ENCODE data around the gene CLPX. TPM values are rescaled to one million over a fixed set of nuclear protein-coding genes. Genes with fewer than 3 reads are reported as not detected.
"Not testable (repeated sequence)": the region's sequence is repeated elsewhere in the genome, so short reads cannot be mapped to it uniquely, and the experiment has no call there.

The CLPX gene
- total RNA-seq, 1 donor from 2014 or later, result 31.7 TPM

DNA sequence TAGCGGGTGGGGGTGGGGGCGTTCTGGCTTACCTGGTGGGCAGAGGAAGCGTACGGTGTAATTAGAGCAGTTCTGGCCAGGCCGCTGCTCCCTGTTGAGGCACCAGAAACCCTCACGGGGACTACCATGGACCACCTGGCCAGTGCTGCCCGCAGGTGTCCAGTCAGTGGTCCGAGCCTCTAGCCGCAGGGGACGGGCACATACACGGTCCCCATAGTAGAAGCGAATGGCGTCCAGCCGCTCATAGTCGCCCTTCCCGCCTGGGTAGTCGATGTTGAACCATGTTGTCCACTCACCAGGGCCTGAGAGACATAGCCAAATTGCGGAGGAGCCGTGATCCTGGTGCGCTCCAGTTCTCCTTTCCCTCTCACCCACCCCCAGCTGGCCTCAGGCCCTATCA lies 21.6 kb upstream of the CLPX start:
- no peak for DNase-seq (ENCODE audit: low read depth in 2 of 2)

DNA sequence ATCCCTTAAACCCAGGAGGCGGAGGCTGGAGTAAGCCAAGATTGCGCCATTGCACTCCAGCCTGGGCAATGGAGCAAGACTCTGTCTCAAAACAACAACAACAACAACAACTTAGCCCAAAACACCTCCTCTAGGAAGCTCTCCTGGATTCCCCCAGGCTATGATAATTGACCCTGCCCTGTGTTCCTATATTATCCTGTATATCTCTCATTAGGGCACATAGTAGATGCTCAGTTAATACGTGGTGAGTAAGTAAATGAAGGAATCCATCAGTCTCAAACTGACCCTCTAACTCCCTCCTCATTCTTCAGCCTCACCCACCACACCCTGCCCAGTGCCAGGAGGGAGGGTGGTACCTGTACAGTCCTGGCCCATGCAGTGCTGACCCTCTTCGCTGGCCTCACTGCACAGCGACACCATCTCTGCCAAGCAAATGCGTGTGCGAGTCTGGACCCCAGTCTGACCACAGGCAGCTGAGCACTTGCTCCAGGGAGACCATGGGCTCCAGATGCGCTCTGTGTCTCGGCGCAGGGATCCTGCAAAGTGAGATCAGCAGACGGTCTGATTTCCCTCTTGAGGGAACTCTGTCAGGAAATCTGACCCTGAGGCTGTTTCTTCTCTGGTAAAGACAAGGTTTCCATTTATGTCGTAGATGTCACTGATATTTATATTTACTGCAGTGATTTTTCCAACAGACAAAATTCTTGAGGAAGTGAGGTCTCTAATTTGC lies 20.0 kb upstream of the CLPX start:
- DNase-seq (ENCODE audit: low read depth in 2 of 2), result no peak

DNA sequence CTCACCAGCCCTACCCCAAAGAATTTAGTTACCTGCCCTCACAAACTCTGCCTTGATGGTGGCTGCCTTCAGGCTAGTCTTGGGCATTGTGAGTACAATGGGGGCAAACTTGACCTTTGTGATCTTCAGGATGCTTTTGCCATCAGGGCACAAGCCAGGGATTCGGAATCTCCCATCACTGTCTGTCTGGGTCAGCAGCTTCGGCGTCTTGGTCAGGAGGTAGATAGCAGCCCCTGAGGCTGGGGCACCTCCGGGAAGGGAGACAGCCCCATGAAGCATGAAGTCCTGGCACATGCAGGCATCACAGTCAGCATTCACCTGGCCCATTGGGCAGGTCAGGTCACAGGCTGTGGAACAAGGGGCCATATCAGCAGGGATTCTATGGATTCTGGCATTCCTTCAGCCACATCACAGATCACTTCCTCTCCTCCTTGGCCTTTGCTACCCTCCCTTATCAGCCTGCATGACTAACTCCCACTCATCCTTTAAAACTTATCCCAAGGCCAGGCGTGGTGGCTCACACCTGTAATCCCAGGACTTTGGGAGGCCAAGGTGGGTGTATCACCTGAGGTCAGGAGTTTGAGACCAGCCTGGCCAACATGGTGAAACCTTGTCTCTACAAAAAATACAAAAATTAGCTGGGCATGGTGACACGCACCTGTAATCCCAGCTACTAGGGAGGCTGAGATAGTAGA lies 19.2 kb upstream of the CLPX start:
- no peak for DNase-seq (ENCODE audit: low read depth in 2 of 2)

DNA sequence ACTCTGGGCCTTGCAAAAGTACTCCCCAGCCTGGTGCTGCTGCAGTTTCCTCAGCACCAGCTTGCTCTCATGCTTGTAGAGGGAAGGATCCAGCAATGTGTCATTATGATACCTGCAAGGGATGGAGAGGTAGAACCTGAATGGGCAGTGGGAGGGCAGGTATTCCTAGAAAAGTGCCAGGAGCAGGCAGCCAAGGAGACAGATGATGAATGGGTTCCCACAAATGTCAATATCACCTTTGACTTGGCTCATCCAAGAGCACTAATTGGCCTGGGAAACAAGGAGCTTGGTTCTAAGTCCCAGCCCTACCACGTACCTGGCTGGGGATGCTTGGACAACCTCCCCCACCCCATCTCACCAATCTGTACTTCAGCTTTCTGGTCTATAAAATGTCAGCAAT lies 16.8 kb upstream of the CLPX start:
- no peak for DNase-seq (ENCODE audit: low read depth in 2 of 2)

DNA sequence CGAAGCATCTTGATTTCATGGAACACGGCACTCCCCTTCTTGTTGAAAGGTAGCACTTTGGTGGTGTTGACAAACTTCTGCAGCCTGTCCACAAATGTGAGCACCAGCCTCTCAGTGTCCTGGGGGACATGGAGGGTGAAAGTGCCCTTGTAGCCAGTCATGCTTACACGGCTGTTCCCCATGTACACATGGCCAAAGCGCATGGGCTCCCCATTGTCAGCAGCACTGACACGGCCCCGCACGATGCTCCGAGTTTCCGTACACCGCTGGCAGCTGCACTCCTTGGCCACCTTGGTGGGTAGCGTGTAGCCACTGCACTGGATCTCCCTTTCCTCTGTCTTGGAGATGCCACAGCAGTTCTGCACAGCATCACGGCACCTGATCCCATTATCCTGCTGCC lies 13.4 kb upstream of the CLPX start:
- no peak for DNase-seq (ENCODE audit: low read depth in 2 of 2)

DNA sequence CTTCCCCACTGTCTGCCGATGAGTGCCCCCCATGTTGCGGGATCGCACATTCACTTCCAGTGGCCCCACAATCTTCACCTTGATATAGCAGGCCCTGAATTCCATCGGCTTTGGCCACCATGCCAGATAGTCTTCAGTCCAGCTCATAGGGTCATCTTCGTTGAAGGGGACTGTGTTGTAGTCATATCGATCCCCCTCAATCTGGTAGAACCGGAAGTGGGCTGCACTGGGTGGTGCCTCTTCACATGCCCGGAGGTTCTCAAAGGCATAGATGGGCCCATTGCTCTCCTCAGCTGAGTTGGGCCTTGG lies 12.1 kb upstream of the CLPX start:
- DNase-seq (ENCODE audit: low read depth in 2 of 2), result no peak

DNA sequence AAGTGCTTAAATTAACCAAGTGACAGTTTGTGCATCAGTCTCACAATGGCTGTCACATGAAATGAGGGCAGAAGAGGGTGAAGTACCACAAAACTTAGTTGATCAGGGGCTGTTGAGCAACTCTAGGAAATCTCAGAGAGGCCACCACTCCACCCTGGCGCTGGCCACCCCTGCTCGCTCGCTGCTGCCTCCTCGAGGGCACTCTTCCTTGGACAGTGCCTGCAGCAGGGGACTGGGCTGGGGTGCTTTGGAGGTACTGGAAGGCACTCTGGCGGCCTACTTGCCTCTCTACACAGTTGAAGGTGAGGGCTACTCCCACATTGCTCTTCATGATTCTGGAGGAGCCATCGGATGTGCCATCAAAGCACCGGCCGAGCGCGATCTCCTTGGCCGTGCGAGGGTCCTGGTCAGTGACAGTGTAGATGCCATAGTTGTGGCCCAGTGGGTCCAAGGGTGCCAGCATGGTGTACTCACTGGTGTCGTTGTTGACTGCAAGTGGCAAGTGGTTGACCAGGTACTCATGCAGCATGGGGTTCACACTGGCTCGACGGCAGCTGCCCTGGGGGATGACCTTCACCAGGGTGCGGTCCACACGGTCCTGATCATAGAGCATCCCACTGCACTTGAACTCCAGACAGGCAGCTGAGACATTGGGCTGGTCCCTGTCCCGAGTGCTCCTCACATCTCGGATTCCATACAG lies 11.6 kb upstream of the CLPX start:
- no peak for DNase-seq (ENCODE audit: low read depth in 2 of 2)

DNA sequence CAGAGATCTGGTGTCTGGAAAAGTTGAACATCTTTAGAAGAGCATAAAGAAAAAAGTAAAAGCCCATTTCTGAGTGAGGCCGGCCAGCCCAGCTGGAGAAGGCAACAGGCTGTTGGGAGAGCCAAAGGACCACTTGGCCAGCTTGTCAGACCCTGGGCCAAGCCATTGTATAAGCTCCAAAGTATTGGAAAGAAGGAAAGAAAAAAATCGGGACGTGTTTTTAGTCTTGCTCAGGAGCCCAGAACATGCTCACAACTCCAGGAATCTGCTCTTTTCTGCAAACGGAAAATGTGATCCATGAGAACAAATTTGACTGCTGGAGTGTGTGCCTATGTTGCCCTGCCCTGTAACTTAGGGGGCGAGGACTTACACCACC lies 10.4 kb upstream of the CLPX start:
- no peak for DNase-seq (ENCODE audit: low read depth in 2 of 2)

DNA sequence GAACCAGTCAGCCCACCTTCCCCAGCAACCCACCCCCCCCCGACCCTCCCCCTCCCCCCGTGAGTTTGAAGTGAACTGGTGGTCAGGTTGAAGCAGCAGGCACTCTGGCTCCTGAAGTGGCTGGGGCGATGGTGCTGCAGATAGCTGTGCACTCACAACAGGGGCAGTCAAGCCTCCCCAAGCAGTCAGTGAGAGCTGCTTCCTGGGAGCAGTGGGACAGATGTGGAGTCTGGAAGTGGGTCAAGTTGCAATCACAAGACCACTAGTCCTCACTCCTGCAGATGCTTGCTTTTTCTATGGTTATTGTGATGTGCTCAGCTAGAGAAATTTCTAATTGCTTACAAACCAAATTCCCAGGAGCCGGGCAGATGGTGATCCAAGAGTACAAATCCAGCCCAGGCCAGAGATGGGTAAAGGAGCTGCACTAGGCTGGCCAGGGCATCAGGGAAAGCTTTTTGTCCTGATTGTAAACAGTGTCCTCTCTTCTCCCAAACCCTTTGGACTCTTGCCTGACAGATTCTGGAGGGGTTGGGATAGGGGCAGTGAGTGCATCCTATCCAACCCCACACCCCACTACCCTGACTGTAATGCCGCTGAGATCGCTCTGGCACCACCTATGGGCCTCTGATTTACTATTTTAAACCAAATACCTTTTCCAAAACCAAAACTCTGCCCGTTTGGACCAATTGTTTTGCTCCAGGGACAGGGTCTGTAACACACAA lies 9.8 kb upstream of the CLPX start:
- no peak for DNase-seq (ENCODE audit: low read depth in 2 of 2)

DNA sequence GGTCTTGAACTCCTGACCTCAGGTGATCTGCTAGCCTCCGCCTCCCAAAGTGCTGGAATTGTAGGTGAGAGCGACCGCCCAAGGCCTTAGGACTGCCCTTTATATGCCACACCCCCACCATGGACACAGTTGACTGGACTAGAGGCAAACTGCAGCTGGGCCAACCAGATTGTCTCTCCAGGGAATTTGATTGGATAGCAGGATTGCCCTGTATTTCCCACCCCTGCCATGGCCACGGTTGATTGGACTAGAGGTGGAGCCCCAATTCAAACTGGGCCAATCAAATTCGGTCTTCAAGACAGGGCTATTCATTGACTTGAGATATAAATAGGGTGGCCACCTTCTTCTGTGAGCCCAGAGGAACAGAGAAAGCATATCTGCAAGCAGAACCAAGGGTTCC lies 6.9 kb upstream of the CLPX start:
- DNase-seq (ENCODE audit: low read depth in 2 of 2), result peak; percentile 34 to 53

DNA sequence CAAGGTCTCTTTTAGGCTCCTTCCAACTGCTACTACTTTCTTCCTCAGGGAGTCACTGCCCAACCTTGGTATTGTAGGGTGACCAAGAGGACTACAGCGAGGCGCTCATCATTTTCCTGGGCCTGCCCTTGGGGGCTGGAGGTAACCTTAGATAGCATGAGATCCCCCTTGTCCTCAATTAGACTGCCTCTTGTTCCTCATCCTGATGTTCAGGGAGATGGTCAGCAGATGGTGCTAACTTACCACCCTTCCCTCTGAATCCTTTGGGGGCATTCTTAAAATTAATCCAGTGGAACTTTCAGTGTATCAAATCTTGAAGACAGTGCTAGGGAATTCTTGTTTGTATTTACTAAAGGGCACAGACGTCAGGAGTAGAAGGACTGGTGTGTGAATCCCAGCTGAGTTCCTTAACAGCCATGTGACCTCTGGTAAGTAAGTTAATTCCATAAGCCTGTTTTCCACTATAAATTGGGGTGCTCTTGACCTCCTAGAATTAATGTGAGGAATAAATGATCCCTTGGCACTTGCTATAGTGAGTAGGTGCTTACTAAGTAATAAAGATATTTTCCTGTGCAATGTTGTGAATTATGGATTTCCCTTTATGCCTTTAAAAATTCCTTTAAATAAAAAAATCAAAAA lies 4.1 kb upstream of the CLPX start:
- peak; percentile 62 to 65 for DNase-seq (ENCODE audit: low read depth in 2 of 2)

DNA sequence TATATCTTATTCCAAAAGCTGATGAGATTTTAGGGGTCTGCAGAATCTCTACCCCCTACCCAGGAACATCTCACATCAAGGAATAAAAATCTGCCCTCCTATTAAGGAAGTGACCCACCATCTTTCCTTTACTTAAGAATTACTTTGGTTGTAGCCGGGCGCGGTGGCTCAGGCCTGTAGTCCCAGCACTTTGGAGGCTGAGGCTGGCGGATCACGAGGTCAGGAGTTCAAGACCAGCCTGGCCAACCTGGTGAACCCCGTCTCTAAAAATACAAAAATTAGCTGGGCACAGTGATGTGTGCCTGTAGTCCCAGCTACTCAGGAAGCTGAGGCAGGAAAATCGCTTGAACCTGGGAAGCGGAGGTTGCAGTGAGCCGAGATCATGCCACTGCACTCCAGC lies 3.3 kb upstream of the CLPX start:
- not testable (repeated sequence) for DNase-seq (ENCODE audit: low read depth in 2 of 2)

DNA sequence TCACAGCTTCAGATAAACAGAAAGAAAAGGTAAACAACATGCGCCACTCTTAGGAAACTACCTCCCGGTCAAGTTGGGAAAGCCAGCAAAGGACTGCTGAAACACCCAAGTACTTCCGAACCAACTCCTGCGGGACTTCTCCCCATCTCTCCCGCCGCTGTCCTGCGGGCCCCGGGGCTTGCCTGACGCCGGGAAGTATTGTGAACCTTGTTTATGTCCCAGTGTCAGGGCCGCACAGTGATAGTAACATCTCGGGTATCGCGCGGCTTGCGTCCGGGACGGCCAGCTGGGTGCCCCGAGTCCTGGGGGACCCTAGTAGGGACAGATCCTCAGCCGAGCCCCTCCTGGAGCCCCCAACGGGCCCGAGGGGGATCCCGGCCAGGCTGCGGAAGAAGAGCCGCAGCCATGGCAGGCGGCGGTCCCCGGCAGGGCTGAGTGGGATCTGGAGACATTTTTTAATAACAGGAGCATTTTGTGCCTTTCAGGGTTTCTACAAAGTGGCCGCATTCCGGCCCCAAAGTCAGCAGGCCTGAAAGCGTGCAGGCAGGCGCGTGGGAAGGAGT lies 756 bp downstream of the CLPX start:
- peak; percentile 80 to 82 for DNase-seq (ENCODE audit: low read depth in 2 of 2)

DNA sequence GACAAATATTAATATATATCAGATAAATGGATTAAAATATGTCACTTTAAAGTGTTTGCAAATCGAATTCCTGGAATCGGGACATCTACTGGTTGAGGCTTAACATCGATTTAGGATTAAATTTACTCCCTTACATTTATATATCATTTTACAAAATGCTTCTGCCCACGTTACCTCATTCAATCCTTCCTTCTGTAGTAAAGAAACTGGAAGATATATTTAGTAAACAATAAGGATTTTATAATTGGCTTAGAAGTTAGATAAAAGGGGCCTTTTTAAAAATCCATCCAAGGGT lies 1.3 kb downstream of the CLPX start:
- no peak for DNase-seq (ENCODE audit: low read depth in 2 of 2)

DNA sequence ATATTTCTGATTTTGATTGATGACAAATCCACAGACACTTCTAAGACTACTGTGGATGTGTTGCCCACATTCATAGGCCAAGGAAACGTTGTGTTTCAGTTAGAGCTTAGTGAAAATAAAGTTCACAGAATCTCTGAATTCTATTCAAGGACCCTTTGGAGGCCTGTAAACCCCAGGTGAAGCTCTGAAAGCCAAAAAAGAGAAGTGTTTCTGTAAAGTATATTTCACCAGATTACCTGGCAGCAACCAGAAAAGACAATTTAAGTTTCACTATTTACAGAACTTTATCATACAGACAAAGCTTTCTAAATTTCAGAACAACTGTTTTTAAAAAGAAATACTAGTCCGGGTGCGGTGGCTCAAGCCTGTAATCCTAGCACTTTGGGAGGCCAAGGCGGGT lies 2.6 kb downstream of the CLPX start:
- no peak for DNase-seq (ENCODE audit: low read depth in 2 of 2)

DNA sequence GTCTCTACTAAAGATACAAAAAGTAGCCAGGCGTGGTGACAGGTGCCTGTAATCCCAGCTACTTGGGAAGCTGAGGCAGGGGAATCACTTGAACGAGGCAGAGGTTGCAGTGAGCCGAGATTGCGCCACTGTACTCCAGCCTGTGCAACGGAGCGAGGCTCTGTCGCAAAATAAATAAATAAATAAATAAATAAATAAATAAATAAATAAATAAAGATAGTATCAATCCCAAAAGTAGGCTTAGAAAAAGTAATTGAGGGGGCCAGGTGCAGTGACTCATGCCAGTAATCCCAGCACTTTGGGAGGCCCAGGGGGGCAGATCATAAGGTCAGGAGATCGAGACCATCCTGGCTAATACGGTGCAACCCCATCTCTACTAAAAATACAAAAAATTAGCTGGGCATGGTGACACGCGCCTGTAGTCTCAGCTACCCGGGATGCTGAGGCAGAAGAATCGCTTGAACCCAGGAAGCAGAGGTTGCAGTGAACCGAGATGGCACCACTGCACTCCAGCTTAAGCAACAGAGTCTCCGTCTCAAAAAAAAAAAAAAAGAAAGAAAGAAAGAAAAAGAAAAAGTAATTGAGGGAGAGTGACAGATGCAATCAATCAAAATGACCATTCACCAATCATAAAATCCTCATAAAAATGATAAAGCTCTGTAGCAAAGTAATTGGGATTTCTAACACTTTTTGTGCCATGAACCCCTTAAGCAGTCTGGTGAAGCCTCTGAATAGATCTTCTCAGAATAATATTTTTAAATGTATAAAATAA lies 3.4 kb downstream of the CLPX start:
- DNase-seq (ENCODE audit: low read depth in 2 of 2), result not testable (repeated sequence)

DNA sequence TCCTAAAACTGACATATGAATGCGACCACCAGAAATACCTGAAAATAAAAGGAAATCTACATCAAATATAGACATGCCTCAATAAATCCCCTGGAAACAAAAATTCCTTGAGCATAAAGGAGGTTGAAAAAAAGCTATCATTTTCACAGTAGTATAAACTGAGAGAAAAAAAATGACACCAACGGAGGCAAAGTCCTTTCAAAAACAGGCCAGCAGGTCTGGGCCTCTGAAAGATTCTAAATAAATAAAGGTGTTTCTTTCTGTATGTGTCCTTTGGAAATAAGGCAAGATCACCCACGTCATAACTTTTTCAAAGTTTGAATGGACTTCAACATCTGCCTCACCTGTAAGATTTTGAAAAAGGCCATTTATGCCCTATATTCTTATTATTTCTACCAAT lies 5.0 kb downstream of the CLPX start:
- no peak for DNase-seq (ENCODE audit: low read depth in 2 of 2)

DNA sequence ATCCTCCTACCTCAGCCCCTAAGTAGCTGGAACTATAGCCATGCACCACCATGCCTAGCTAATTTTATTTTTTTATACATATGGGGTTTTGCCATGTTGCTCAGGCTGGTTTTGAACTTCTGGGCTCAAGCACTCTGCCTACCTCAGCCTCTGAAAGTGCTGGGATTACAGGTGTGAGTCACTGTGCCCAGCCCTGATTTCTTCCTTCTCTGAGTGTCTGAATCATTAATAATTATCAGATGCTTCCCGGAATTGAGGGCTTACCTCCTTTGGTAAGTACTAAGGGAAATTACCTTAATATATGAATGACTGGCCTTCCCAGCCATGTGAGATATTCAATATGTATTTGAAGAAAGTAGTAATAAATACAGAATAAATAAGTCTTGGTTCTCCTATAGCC lies 7.2 kb downstream of the CLPX start:
- DNase-seq (ENCODE audit: low read depth in 2 of 2), result no peak

DNA sequence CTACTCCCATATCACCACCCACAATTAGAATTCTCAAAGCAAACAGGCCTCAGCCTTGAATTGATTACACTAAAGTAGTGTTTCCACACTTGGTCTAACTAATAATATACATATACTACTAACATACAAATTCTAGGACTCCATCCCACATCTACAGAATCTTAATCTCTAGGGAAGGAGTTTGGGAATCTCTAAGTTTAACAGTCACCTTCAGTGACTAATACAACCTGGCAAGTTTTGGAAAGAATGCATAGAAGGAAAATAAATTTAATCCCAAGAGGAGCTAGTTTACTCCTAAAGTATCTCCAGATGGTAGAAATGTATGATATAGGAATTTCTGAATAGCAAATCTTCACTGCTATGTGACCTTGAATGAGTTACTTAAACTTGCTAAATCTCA lies 9.1 kb downstream of the CLPX start:
- DNase-seq (ENCODE audit: low read depth in 2 of 2), result no peak

DNA sequence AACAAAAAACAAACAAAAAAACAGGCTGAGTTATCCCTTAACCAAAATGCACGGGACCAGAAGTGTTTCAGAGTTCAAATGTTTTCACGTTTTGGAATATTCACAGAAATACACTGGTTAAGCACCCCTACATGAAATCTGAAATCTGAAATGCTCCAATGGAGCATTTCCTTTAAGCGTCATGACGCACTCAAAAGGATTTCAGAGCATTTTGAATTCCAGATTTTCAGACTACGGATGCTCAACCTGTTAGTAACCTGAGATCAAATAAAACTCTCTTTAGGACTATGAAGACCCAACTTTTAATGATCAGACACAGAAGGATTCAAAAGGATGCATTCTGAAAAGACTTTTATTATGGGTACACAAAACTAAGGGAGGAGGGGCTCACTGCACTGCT lies 9.6 kb downstream of the CLPX start:
- no peak for DNase-seq (ENCODE audit: low read depth in 2 of 2)

DNA sequence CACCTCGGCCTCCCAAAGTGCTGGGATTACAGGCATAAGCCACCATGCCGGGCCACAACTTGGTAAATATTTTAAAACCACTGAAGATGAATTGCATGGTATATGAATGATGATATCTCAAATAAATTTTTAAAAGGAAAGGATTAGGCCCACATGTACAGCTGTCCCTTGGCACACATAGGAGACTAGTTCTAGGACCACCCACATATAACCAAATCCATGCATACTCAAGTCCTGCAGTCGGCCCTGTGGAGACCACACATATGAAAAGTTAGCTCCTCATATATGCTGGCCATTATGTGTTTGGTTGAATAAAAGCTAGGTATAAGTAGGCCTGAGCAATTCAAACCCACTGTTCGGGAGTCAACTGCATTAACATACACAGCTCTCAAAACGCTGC lies 10.6 kb downstream of the CLPX start:
- no peak for DNase-seq (ENCODE audit: low read depth in 2 of 2)

Data from lung microvascular endothelial cell (primary cell).